Pancreas (tissue), 10 donors: ENCODE results near the gene YPEL4. TPM values are rescaled to one million over a fixed set of nuclear protein-coding genes. Genes with fewer than 3 reads are reported as not detected.

Experiments used
- ATAC-seq, 4 donors: fragments of 200-7000 bp; cut with Tn5 transposase; one replicate each; pipeline versions ENCODE4 v1.8.0 to v1.9.1; 2020; ENCODE audit warnings: mild to moderate bottlenecking in 4 of 4, moderate library complexity in 4 of 4
- DNase-seq, 6 donors: peaks; one replicate each; pipeline ENCODE4 v3.0.0-alpha.2; 2020
- FAIRE-seq: peaks from 2 replicates; lab custom pipeline; 2012; peaks lifted over from hg19 to GRCh38; lab: Jason Lieb, UNC
- H3K27ac ChIP-seq, 4 donors: fragments of 200-600 bp; sonication (generic); 1 replicate in 3 of 4; 2 replicates in 1 of 4; pipeline versions ENCODE4 v1.5.0 to v1.8.0; 2020
- H3K27me3 ChIP-seq, 4 donors: fragments of 200-600 bp; one replicate each; pipeline ENCODE4 v1.8.0; 2021
- H3K36me3 ChIP-seq, 3 donors: fragments of 200-600 bp; sonication (generic) in 1 of 3; one replicate each; pipeline versions ENCODE4 v1.5.0 to v1.8.0; 2020 to 2021
- H3K4me1 ChIP-seq, 3 donors: fragments of 200-600 bp; one replicate each; pipeline ENCODE4 v1.8.0; 2021
- H3K4me3 ChIP-seq, 4 donors: fragments of 200-600 bp; sonication (generic) in 2 of 4; one replicate each; pipeline versions ENCODE4 v1.5.0 to v1.8.0; 2020 to 2021
- H3K9me3 ChIP-seq, 4 donors: fragments of 200-600 bp; one replicate each; pipeline ENCODE4 v1.8.0; 2021
- CTCF ChIP-seq, 4 donors: fragments of 200-600 bp; sonication (generic) in 3 of 4; IDR thresholded peaks; one replicate each; pipeline versions ENCODE4 v1.5.0 to v1.8.0; 2021; ENCODE audit warnings: antibody characterized with exemption in 4 of 4
- WGBS, 2 donors: extraction: QIAGEN DNeasy Blood & Tissue Kit; methylation state at CpG; one replicate each; pipeline ENCODE4 v1.1.7; 2013; 5-methylcytosine and 5-hydroxymethylcytosine counted together
- intact Hi-C, 3 donors: fragments of 100-400 bp; cut with DNase I; formaldehyde crosslinking; loops; one replicate each; pipeline versions ENCODE4 v1.11.1 to v1.14.2; 2022
- polyA plus RNA-seq, 2 donors: library from polyadenylated mRNA; stranded (reverse); fragments of 200-250 nt; gene quantifications; one replicate each; pipeline ENCODE4 v1.2.3, GENCODE V29; 2013
- total RNA-seq, 6 donors: library from RNA; stranded (reverse); fragmentation: NEBNext Ultra II Directional in 4 of 6; extraction: Animal tissue kit (Norgen Biotek cat#: 25700) in 4 of 6; gene quantifications; one replicate each; pipeline versions ENCODE4 v1.2.1 to v1.2.4, GENCODE V29; 2021 to 2023
- donor health status: healthy with polysubstance abuse.
- donor health status: DM: no; HTN: no; CAD: no; lungs with moderate emphysema.
- donor health status: DM: no; HTN: no; CAD: no.
- donor health status: control.
- donor health status: control.
- donor health status: Bipolar disorder and iron deficiency.
- donor health status: DM: yes; HTN: yes; CAD: no.
- donor health status: DM: no; HTN: no; CAD: no.
- donor health status: DM: no; HTN: no; CAD: no.
- donor health status: DM: yes; HTN: yes; CAD: no.

YPEL4 gene
- total and polyA plus RNA-seq, 8 donors = 0.12 to 0.68 (median 0.28) TPM; not detected in 1

GRCh38 chr11:57620467-57620866, 29.2 kb downstream of the YPEL4 start:
- Histone ChIP-seq H3K27me3 (no peaks in the 10 kb centered on the region), H3K36me3 (no peaks in the 10 kb centered on the region), H3K4me1 (no peaks in the 10 kb centered on the region), H3K9me3 (no peaks in the 10 kb centered on the region), H3K27ac (no peak overlapping the region), H3K4me3 (no peak overlapping the region)
- DNase-seq (no peak), FAIRE-seq (no peak), ATAC-seq (no peak)
- TF ChIP-seq CTCF (IDR thresholded peaks at IDR 0.05) = no peak
- intact Hi-C loops = no loop called here

GRCh38 chr11:57619331-57619730, 30.4 kb downstream of the YPEL4 start:
- Histone ChIP-seq H3K4me3 (no peak overlapping the region), H3K4me1 (no peaks in the 10 kb centered on the region), H3K36me3 (peaks cover 0 to 3% (median 0%) of the 10 kb centered on the region in 3 donors), H3K9me3 (no peaks in the 10 kb centered on the region), H3K27ac (no peak overlapping the region), H3K27me3 (no peaks in the 10 kb centered on the region)
- ATAC-seq = no peak
- intact Hi-C loops = no loop called here
- FAIRE-seq = no peak
- WGBS, 2 donors = 87 to 95% methylated on average over 2 of the region's 2 CpGs
- TF ChIP-seq CTCF (IDR thresholded peaks at IDR 0.05) = no peak
- DNase-seq = no peak

- H3K36me3 ChIP-seq = peaks cover 0 to 6% (median 2%) of the 10 kb centered on the region in 3 donors
- H3K9me3 ChIP-seq = no peaks in the 10 kb centered on the region
- TF ChIP-seq CTCF (IDR thresholded peaks at IDR 0.05) = no peak
- H3K27me3 ChIP-seq = no peaks in the 10 kb centered on the region
- no peak overlapping the region for H3K27ac ChIP-seq
- no peaks in the 10 kb centered on the region for H3K4me1 ChIP-seq
- intact Hi-C loops = no loop called here
- WGBS, 2 donors = 69 to 73% methylated on average over 2 of the region's 2 CpGs
- no peak overlapping the region for H3K4me3 ChIP-seq
- FAIRE-seq (no peak), ATAC-seq (no peak), DNase-seq (no peak)
Observed at GRCh38 chr11:57618438-57618837, 31.3 kb downstream of the YPEL4 start.

- no peak for ATAC-seq
- intact Hi-C loops = no loop called here
- H3K27me3 ChIP-seq = no peaks in the 10 kb centered on the region
- no peak overlapping the region for H3K27ac ChIP-seq
- no peak for TF ChIP-seq CTCF (IDR thresholded peaks at IDR 0.05)
- H3K4me1 ChIP-seq = no peaks in the 10 kb centered on the region
- no peak for DNase-seq
- 50 to 58% methylated on average over 3 of the region's 3 CpGs for WGBS, 2 donors
- H3K9me3 ChIP-seq = no peaks in the 10 kb centered on the region
- no peak overlapping the region for H3K4me3 ChIP-seq
- peaks cover 0 to 6% (median 3%) of the 10 kb centered on the region in 3 donors for H3K36me3 ChIP-seq
- FAIRE-seq = no peak
Observed at GRCh38 chr11:57616595-57616994, 33.1 kb downstream of the YPEL4 start.

- Histone ChIP-seq H3K4me3 (no peak overlapping the region), H3K4me1 (no peaks in the 10 kb centered on the region), H3K27ac (no peak overlapping the region), H3K9me3 (no peaks in the 10 kb centered on the region), H3K27me3 (no peaks in the 10 kb centered on the region), H3K36me3 (peaks cover 0 to 6% (median 3%) of the 10 kb centered on the region in 3 donors)
- ATAC-seq (no peak), FAIRE-seq (no peak), DNase-seq (no peak)
- WGBS, 2 donors = 63 to 72% methylated on average over 1 of the region's 1 CpG
- intact Hi-C loops = no loop called here
- TF ChIP-seq CTCF (IDR thresholded peaks at IDR 0.05) = no peak
Observed at GRCh38 chr11:57615308-57615707, 34.4 kb downstream of the YPEL4 start.
